ENCODE measurements around the gene TDRD7. TPM values are rescaled to one million over a fixed set of nuclear protein-coding genes. Genes with fewer than 3 reads are reported as not detected.

The TDRD7 gene
- polyA plus RNA-seq, 1 donor (not counting 4 experiments of a cell fraction or from before 2014, with no cell fraction given): 10.5 TPM

DNA sequence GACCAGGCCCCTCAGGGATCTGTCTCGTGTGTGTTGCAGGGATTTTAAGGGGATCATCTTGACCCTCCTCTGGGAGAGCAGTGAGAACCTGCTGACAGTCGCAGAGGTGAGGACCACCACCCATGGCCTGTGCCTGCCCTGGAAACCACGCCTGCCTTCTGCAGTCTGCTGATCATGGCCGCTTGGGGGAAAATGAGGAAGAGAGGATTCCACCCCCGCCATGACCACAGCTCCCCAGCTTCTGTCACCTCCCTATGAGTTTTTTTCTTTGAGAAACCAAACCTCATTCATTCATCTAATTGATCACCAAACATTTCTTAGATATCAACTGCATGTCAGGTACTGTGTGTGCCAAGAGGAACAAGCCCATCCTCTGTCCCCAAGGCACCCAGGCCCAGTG, 46.3 kb upstream of the TDRD7 start:
- Histone ChIP-seq H3K9me3 (ENCODE audit: control insufficient read depth, low read depth, low read length) (no peaks in the 10 kb centered on the region), H3K4me1 (ENCODE audit: control insufficient read depth, extremely low read depth, insufficient read depth, low read length) (peaks cover 3% of the 10 kb centered on the region), H4K20me1 (ENCODE audit: control insufficient read depth, extremely low read depth, insufficient read depth, low read length) (no peaks in the 10 kb centered on the region), H3K27ac (ENCODE audit: control insufficient read depth, insufficient read depth, low read length) (no peak overlapping the region), H3K79me2 (ENCODE audit: control insufficient read depth, insufficient read depth, low read length) (no peaks in the 10 kb centered on the region), H3K4me3 (ENCODE audit: control insufficient read depth in 2 of 3, extremely low read depth in 1 of 3, insufficient read depth in 2 of 3, low read depth in 1 of 3, low read length in 3 of 3) (no peak overlapping the region), H3K9me1 (ENCODE audit: control insufficient read depth, extremely low read depth, insufficient read depth, low read length) (no peaks in the 10 kb centered on the region), H3K36me3 (ENCODE audit: control insufficient read depth in 2 of 2, extremely low read depth in 1 of 2, insufficient read depth in 2 of 2, low read length in 2 of 2) (no peaks in the 10 kb centered on the region), H3K27me3 (ENCODE audit: control insufficient read depth, extremely low read depth, insufficient read depth, low read length) (no peaks in the 10 kb centered on the region), H3K4me2 (ENCODE audit: control insufficient read depth, extremely low read depth, insufficient read depth, low read depth, low read length) (no peak overlapping the region), H2AFZ (ENCODE audit: control insufficient read depth, low read length) (no peak overlapping the region), H3K9ac (ENCODE audit: control insufficient read depth, extremely low read depth, insufficient read depth, low read length) (no peak overlapping the region)
- dilution Hi-C loops (cut with MboI; ENCODE audit: extremely low pct_ligation_motif_present, low sequenced_read_pairs): no loop called here
- no peak for FAIRE-seq
- TF ChIP-seq, protein P1, sequence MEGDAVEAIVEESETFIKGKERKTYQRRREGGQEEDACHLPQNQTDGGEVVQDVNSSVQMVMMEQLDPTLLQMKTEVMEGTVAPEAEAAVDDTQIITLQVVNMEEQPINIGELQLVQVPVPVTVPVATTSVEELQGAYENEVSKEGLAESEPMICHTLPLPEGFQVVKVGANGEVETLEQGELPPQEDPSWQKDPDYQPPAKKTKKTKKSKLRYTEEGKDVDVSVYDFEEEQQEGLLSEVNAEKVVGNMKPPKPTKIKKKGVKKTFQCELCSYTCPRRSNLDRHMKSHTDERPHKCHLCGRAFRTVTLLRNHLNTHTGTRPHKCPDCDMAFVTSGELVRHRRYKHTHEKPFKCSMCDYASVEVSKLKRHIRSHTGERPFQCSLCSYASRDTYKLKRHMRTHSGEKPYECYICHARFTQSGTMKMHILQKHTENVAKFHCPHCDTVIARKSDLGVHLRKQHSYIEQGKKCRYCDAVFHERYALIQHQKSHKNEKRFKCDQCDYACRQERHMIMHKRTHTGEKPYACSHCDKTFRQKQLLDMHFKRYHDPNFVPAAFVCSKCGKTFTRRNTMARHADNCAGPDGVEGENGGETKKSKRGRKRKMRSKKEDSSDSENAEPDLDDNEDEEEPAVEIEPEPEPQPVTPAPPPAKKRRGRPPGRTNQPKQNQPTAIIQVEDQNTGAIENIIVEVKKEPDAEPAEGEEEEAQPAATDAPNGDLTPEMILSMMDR (optimal IDR thresholded peaks at IDR 0.05 in 1 of 3, IDR thresholded peaks at IDR 0.05 in 1 of 3, conservative IDR thresholded peaks at IDR 0.05 in 1 of 3; ENCODE audit: extremely low read depth in 1 of 3, insufficient read depth in 2 of 3, low read length in 3 of 3): no peak
- TF ChIP-seq EZH2 (IDR thresholded peaks at IDR 0.05; ENCODE audit: low read length): no peak
- DNase-seq (ENCODE audit: low read depth, low spot score): no peak

DNA sequence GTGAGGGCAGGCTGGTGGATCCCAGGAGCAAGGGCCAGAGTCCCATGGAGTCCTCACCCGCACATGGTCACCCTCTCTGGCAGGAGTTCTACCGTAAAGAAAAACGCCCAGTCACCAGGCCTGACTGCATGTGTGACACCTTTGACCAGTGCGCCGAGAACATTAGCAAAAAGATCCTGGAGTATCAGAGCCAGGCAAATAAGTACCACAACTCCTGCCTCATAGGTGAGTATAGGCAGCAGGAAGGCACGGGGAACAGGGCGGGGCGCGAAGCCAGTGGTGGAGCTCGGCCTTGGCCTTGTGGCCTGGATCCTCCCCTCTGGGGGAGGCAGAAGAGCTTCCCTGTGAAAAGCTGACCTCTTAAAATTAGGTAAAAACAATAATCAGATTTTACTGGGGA, 45.4 kb upstream of the TDRD7 start:
- TF ChIP-seq EZH2 (IDR thresholded peaks at IDR 0.05; ENCODE audit: low read length): no peak
- TF ChIP-seq, protein P1 (optimal IDR thresholded peaks at IDR 0.05 in 1 of 3, IDR thresholded peaks at IDR 0.05 in 1 of 3, conservative IDR thresholded peaks at IDR 0.05 in 1 of 3; ENCODE audit: extremely low read depth in 1 of 3, insufficient read depth in 2 of 3, low read length in 3 of 3): no peak
- dilution Hi-C loops (cut with MboI; ENCODE audit: extremely low pct_ligation_motif_present, low sequenced_read_pairs): no loop called here

More for the DNA sequence above, 45.4 kb upstream of the TDRD7 start:
- H4K20me1 ChIP-seq (ENCODE audit: control insufficient read depth, extremely low read depth, insufficient read depth, low read length): no peaks in the 10 kb centered on the region
- H3K27ac ChIP-seq (ENCODE audit: control insufficient read depth, insufficient read depth, low read length): no peak overlapping the region
- H3K4me3 ChIP-seq (ENCODE audit: control insufficient read depth in 2 of 3, extremely low read depth in 1 of 3, insufficient read depth in 2 of 3, low read depth in 1 of 3, low read length in 3 of 3): no peak overlapping the region
- H3K4me2 ChIP-seq (ENCODE audit: control insufficient read depth, extremely low read depth, insufficient read depth, low read depth, low read length): no peak overlapping the region
- H3K27me3 ChIP-seq (ENCODE audit: control insufficient read depth, extremely low read depth, insufficient read depth, low read length): no peaks in the 10 kb centered on the region
- H2AFZ ChIP-seq (ENCODE audit: control insufficient read depth, low read length): no peak overlapping the region
- no peaks in the 10 kb centered on the region for H3K9me3 ChIP-seq (ENCODE audit: control insufficient read depth, low read depth, low read length)
- no peak for FAIRE-seq
- no peaks in the 10 kb centered on the region for H3K36me3 ChIP-seq (ENCODE audit: control insufficient read depth in 2 of 2, extremely low read depth in 1 of 2, insufficient read depth in 2 of 2, low read length in 2 of 2)
- no peaks in the 10 kb centered on the region for H3K9me1 ChIP-seq (ENCODE audit: control insufficient read depth, extremely low read depth, insufficient read depth, low read length)
- H3K4me1 ChIP-seq (ENCODE audit: control insufficient read depth, extremely low read depth, insufficient read depth, low read length): peaks cover 3% of the 10 kb centered on the region
- H3K9ac ChIP-seq (ENCODE audit: control insufficient read depth, extremely low read depth, insufficient read depth, low read length): no peak overlapping the region
- no peaks in the 10 kb centered on the region for H3K79me2 ChIP-seq (ENCODE audit: control insufficient read depth, insufficient read depth, low read length)
- no peak for DNase-seq (ENCODE audit: low read depth, low spot score)

All from keratinocyte (primary cell).